ENCODE data around the gene KIF3A. TPM values are rescaled to one million over a fixed set of nuclear protein-coding genes. Genes with fewer than 3 reads are reported as not detected.
A peak's percentile ranks its signal among the peaks of the same experiment; 100 is the strongest.

KIF3A gene
- total and polyA plus RNA-seq, 4 donors, result 3.1 to 16.5 (median 9.2) TPM

DNA sequence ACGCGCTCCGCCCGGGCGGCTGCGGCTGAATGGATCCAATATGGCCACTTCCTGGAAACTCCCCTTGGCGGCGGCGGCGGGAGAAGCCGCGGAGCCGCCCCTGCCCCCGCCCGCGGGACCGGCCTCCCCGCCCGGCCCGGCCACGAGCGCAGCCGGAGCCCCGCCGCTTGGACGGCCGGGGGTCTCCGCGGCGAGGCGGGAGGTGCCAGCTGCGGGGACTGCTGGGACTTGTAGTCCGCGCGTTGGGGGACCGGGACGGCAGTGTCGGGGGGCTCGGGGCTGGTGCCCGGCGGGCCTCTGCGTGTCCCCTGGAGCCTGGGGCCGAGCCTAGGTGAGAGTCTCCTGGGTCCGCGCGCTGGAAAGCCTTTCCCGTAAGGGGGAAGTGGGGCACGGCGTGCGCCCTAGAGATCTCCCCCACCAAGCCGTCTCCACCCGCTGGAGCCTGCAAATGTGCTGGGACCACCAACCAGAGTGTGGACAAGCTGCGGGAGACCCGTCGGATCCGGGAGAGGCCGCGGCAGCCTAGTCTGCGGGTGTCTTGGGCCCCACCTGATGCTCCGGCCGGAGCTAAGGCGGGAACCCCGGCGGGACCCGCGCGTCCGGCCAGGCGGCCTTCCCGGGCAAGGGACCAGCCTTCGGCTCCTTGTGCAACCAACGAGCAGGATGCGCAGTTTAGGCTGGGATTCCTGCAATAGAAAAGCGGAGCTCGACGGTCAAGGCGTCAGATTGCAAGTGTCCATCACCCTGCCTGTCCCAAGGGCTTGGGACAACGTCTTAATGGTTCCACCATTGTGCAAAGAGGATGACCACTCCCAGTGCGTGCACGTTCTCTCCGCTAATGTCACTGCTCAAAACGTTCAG, 40.1 kb upstream of the KIF3A start, which contains the start of gene SEPTIN8:
Gene SEPTIN8, minus strand, starts transcription at position 31 of the 861 bp plus-strand sequence. CDS start 102 bp downstream, outside the sequence.
- H3K27me3 ChIP-seq (ENCODE audit: control insufficient read depth in 3 of 3, insufficient read depth in 3 of 3, low read length in 2 of 3), result peaks cover 0 to 8% (median 4%) of the 10 kb centered on the region in 3 donors
- peak; percentile 59 for ATAC-seq (ENCODE audit: insufficient read depth, low FRiP score)
- 3 to 4% methylated on average over 71 to 82 of the region's 82 CpGs for WGBS, 2 donors

DNA sequence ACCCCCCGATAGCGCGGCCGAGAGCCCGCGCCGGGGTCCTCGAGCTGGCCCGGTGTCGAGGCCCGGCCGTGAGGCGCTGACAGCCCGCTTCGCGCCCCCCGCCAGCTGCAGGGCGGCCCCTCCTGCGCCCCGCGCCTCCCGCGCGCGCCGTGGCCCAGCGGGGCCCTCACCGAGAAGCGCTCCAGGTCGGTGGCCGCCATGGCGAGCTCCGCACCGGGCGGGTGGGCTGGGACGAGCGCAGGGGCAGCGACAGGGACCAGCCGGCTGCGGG, 39.5 kb upstream of the KIF3A start:
- H3K36me3 ChIP-seq (ENCODE audit: control insufficient read depth in 4 of 4, insufficient read depth in 4 of 4, low read length in 4 of 4), result no peaks in the 10 kb centered on the region
- no peaks in the 10 kb centered on the region for H3K9me3 ChIP-seq (ENCODE audit: control insufficient read depth in 4 of 4, insufficient read depth in 3 of 4, low read length in 3 of 4)
- ATAC-seq (ENCODE audit: insufficient read depth, low FRiP score) (no peak), DNase-seq (no peak)
- WGBS, 2 donors, result 1% methylated on average over 29 to 40 of the region's 40 CpGs
- H3K4me3 ChIP-seq, result peak overlapping the region; percentile 79
- TF ChIP-seq, protein P1, sequence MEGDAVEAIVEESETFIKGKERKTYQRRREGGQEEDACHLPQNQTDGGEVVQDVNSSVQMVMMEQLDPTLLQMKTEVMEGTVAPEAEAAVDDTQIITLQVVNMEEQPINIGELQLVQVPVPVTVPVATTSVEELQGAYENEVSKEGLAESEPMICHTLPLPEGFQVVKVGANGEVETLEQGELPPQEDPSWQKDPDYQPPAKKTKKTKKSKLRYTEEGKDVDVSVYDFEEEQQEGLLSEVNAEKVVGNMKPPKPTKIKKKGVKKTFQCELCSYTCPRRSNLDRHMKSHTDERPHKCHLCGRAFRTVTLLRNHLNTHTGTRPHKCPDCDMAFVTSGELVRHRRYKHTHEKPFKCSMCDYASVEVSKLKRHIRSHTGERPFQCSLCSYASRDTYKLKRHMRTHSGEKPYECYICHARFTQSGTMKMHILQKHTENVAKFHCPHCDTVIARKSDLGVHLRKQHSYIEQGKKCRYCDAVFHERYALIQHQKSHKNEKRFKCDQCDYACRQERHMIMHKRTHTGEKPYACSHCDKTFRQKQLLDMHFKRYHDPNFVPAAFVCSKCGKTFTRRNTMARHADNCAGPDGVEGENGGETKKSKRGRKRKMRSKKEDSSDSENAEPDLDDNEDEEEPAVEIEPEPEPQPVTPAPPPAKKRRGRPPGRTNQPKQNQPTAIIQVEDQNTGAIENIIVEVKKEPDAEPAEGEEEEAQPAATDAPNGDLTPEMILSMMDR (IDR thresholded peaks at IDR 0.05; ENCODE audit: control extremely low read depth, extremely low read depth), result no peak
- no peak overlapping the region for H3K9ac ChIP-seq (ENCODE audit: insufficient read depth in 1 of 2, low read length in 2 of 2)
- peak overlapping the region; percentile 61 to 68 for H3K27ac ChIP-seq (ENCODE audit: low read depth in 1 of 2, low read length in 1 of 2)
- peaks cover 4 to 23% (median 17%) of the 10 kb centered on the region in 5 donors for H3K4me1 ChIP-seq (ENCODE audit: control insufficient read depth in 5 of 5, insufficient read depth in 5 of 5, low read length in 5 of 5)
- peaks cover 0 to 6% (median 2%) of the 10 kb centered on the region in 3 donors for H3K27me3 ChIP-seq (ENCODE audit: control insufficient read depth in 3 of 3, insufficient read depth in 3 of 3, low read length in 2 of 3)

More for the DNA sequence above, 40.1 kb upstream of the KIF3A start, which contains the start of gene SEPTIN8:
- Histone ChIP-seq H3K27ac (ENCODE audit: low read depth in 1 of 2, low read length in 1 of 2) (peak within 1 kb of the TSS; percentile 68 to 85), H3K9me3 (ENCODE audit: control insufficient read depth in 4 of 4, insufficient read depth in 3 of 4, low read length in 3 of 4) (no peaks in the 10 kb centered on the region), H3K4me1 (ENCODE audit: control insufficient read depth in 5 of 5, insufficient read depth in 5 of 5, low read length in 5 of 5) (peaks cover 4 to 23% (median 17%) of the 10 kb centered on the region in 5 donors), H3K36me3 (ENCODE audit: control insufficient read depth in 4 of 4, insufficient read depth in 4 of 4, low read length in 4 of 4) (no peaks in the 10 kb centered on the region), H3K4me3 (peak within 1 kb of the TSS; percentile 79), H3K9ac (ENCODE audit: insufficient read depth in 1 of 2, low read length in 2 of 2) (peak within 1 kb of the TSS; percentile 16 to 54)
- DNase-seq, result peak; percentile 64 to 75 (median 71)
- TF ChIP-seq, protein P1 (IDR thresholded peaks at IDR 0.05; ENCODE audit: control extremely low read depth, extremely low read depth), result no peak

DNA sequence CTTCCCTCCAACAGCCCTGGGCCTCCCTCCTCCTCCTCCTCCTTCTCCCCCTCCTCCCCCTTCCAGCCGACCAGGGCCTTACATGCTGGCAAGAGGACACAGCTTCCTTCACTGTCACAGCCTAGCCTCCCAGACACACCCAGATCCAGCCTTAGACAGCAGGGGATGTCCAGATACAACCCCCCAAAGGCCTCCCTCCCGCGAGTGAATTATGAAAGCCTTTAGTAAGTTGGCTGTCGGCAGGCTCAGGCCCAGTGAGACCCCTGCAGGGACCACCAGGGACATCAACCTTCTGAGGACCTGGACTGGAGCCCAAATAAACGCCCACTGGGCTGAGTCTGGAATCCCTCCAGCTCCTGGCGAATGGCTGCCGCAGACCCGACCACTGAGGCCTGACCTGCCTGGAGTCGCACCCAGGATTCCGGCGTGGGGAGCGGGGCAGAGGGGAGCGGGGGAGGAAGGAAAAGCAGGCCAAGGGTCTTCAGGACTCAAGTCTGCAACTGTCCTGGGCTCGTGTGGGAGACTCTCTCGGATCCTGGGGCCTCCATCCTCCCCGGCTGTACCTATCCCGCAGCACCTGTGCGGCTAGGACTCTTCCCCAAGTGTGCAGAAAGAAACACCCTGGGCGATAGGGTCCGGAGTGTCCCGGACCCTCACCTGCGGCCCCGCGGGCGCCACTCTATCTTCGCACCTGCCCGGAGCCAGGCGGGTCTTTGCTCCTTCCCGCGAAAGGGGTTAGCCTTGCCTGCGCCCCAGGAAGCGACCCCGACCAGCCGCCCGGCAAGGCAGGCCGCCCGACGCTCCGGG, 39.0 kb upstream of the KIF3A start:
- 9 to 11% methylated on average over 32 to 39 of the region's 39 CpGs for WGBS, 2 donors
- DNase-seq (peak; percentile 78 to 86 (median 85)), ATAC-seq (ENCODE audit: insufficient read depth, low FRiP score) (no peak)
- Histone ChIP-seq H3K4me3 (peak overlapping the region; percentile 79), H3K4me1 (ENCODE audit: control insufficient read depth in 5 of 5, insufficient read depth in 5 of 5, low read length in 5 of 5) (peaks cover 7 to 23% (median 17%) of the 10 kb centered on the region in 5 donors), H3K27me3 (ENCODE audit: control insufficient read depth in 3 of 3, insufficient read depth in 3 of 3, low read length in 2 of 3) (peaks cover 0 to 5% (median 0%) of the 10 kb centered on the region in 3 donors), H3K9me3 (ENCODE audit: control insufficient read depth in 4 of 4, insufficient read depth in 3 of 4, low read length in 3 of 4) (no peaks in the 10 kb centered on the region), H3K27ac (ENCODE audit: low read depth in 1 of 2, low read length in 1 of 2) (peak overlapping the region; percentile 68), H3K36me3 (ENCODE audit: control insufficient read depth in 4 of 4, insufficient read depth in 4 of 4, low read length in 4 of 4) (no peaks in the 10 kb centered on the region), H3K9ac (ENCODE audit: insufficient read depth in 1 of 2, low read length in 2 of 2) (peak overlapping the region; percentile 16 to 28)
- TF ChIP-seq, protein P1 (IDR thresholded peaks at IDR 0.05; ENCODE audit: control extremely low read depth, extremely low read depth), result no peak

All from lung (tissue), 12 donors.